GM13977 (cell line): ENCODE measurements around the gene KCNK6.

ENCODE experiments used
- DNase-seq: peaks from one replicate; pipeline ENCODE4 v3.0.0; 2012; ENCODE audit warnings: low spot score
- CTCF ChIP-seq: IDR thresholded peaks from 2 replicates; pipeline ENCODE4 v1.5.1; 2012; ENCODE audit warnings: mild to moderate bottlenecking, control low read depth; ENCODE audit not compliant: insufficient read depth; ENCODE audit errors: extremely low read depth, missing control alignments
- in situ Hi-C: fragments of 300-500 bp; cut with MboI; formaldehyde crosslinking; loops from one replicate; pipeline ENCODE4 v1.12.0; 2022; ENCODE audit warnings: low sequenced_read_pairs, low pct_unique_long_range_greater_than_20kb, mixed read lengths, inconsistent platforms; ENCODE audit not compliant: unreplicated experiment

Gene KCNK6

DNA sequence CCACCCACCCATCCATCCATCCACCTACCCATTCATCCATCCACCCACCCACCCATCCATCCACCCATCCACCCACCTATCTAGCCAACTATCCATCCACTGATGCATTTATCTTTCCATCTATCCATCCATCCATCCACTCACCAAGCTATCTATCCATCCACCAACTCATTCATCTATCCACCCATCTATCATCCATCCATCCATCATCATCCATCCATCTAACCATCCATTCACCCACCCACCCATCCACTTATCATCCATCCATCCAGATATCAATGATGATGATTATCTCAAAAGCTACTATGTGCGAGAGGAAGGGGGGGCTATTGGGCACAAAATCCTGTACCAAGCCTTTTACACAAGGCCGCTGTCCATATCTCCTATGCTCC is 9.4 kb upstream of the KCNK6 start:
- TF ChIP-seq CTCF = no peak
- no peak for DNase-seq
- in situ Hi-C loops = no loop called here

GRCh38 chr19:38310986-38311385 is 8.7 kb upstream of the KCNK6 start:
- in situ Hi-C loops = no loop called here
- no peak for TF ChIP-seq CTCF

GRCh38 chr19:38315657-38316476 is 3.8 kb upstream of the KCNK6 start, which contains the start of gene YIF1B:
Gene YIF1B, minus strand, starts transcription at chr19:38315947. Its CDS starts 30 bp downstream, at chr19:38315917.
- no peak for TF ChIP-seq CTCF

More at GRCh38 chr19:38310986-38311385, 8.7 kb upstream of the KCNK6 start:
- no peak for DNase-seq

DNA sequence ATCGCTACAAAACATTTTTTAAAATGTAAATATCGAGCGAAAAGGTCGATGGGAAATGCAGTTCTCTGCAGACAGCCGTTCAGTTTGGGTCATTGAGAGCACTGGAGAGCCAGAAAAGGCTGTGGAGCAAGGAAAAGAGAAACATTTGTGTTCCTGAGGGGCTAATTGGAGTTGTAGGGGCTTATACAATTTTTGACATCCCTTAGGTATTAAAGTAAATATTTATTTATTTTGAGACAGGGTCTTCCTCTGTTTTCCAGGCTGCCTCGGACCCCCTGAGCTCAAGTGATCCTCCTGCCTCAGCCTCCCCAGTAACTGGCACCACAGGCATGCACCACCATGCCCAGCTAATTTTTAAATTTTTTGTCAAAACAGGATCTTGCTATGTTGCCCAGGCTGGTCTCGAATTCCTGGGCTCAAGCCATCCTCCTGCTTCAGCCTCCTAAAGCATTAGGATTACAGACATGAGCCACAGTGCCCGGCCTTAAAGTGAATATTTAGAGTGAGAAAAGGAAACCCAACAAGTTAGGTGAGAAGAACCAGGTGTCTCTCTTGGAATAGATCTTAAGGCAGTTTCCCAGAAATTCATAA is 3.1 kb upstream of the KCNK6 start:
- peak; percentile 53 for DNase-seq
- in situ Hi-C loops = no loop called here
- no peak for TF ChIP-seq CTCF

More at GRCh38 chr19:38315657-38316476, 3.8 kb upstream of the KCNK6 start, which contains the start of gene YIF1B:
- DNase-seq = peak; percentile 99
- in situ Hi-C loops = no loop called here

DNA sequence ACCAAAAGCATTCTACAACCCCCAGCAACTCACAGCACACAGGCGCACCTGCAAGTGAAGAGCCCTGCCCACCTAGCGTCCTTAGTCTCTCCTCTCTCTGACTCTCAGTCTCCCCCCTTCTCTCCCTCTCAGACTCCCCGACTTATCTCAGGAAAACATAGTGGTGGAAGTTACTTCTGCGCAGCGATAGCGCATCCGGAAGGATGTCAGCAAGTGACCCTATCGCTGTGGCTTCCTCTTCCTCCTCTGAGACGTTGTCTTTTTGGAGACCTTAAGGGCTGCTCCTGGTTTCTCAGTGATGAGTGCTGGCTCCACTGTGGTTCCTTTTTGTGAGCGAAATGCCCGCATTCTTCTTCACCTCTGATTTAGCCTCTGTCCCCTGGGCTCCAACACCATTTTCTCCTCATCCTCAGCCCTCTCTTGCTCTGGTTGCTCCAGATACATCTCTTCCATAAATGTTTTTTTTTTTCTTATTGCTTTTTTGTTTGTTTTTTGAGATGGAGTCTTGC is 2.5 kb upstream of the KCNK6 start:
- no peak for TF ChIP-seq CTCF
- DNase-seq = no peak
- in situ Hi-C loops = no loop called here

GRCh38 chr19:38318660-38319059 is 985 bp upstream of the KCNK6 start:
- in situ Hi-C loops = no loop called here
- no peak for DNase-seq
- no peak for TF ChIP-seq CTCF
